ENCODE data around the gene TRABD2B.

The TRABD2B gene

GRCh38 chr1:48005253-48006117 is 8.3 kb upstream of the TRABD2B start:
- H3K36me3 ChIP-seq (ENCODE audit: control insufficient read depth, insufficient read depth, low read length): no peaks in the 10 kb centered on the region
- DNase-seq (ENCODE audit: extremely low read depth, insufficient read length): no peak
- H3K27me3 ChIP-seq (replicated peaks; ENCODE audit: control insufficient read depth, insufficient read depth, low read length): no peaks in the 10 kb centered on the region
- no peak for TF ChIP-seq CTCF (IDR thresholded peaks at IDR 0.05; ENCODE audit: insufficient read depth, low read length, poor library complexity, severe bottlenecking)
- H3K4me3 ChIP-seq (replicated peaks; ENCODE audit: low read depth, low read length): no peak overlapping the region

GRCh38 chr1:48003741-48004531 is 6.8 kb upstream of the TRABD2B start:
- Histone ChIP-seq H3K27me3 (replicated peaks; ENCODE audit: control insufficient read depth, insufficient read depth, low read length) (no peaks in the 10 kb centered on the region), H3K36me3 (ENCODE audit: control insufficient read depth, insufficient read depth, low read length) (no peaks in the 10 kb centered on the region), H3K4me3 (replicated peaks; ENCODE audit: low read depth, low read length) (no peak overlapping the region)
- TF ChIP-seq CTCF (IDR thresholded peaks at IDR 0.05; ENCODE audit: insufficient read depth, low read length, poor library complexity, severe bottlenecking): no peak
- DNase-seq (ENCODE audit: extremely low read depth, insufficient read length): no peak

- Histone ChIP-seq H3K36me3 (ENCODE audit: control insufficient read depth, insufficient read depth, low read length) (no peaks in the 10 kb centered on the region), H3K4me3 (replicated peaks; ENCODE audit: low read depth, low read length) (no peak overlapping the region), H3K27me3 (replicated peaks; ENCODE audit: control insufficient read depth, insufficient read depth, low read length) (peaks cover 4% of the 10 kb centered on the region)
- TF ChIP-seq CTCF (IDR thresholded peaks at IDR 0.05; ENCODE audit: insufficient read depth, low read length, poor library complexity, severe bottlenecking): no peak
- no peak for DNase-seq (ENCODE audit: extremely low read depth, insufficient read length)
Measured at GRCh38 chr1:48002142-48002541, 5.0 kb upstream of the TRABD2B start.

GRCh38 chr1:48001696-48002095 is 4.5 kb upstream of the TRABD2B start:
- DNase-seq (ENCODE audit: extremely low read depth, insufficient read length): no peak

GRCh38 chr1:48000883-48001282 is 3.7 kb upstream of the TRABD2B start:
- Histone ChIP-seq H3K4me3 (replicated peaks; ENCODE audit: low read depth, low read length) (no peak overlapping the region), H3K27me3 (replicated peaks; ENCODE audit: control insufficient read depth, insufficient read depth, low read length) (peaks cover 4% of the 10 kb centered on the region), H3K36me3 (ENCODE audit: control insufficient read depth, insufficient read depth, low read length) (no peaks in the 10 kb centered on the region)
- no peak for TF ChIP-seq CTCF (IDR thresholded peaks at IDR 0.05; ENCODE audit: insufficient read depth, low read length, poor library complexity, severe bottlenecking)
- no peak for DNase-seq (ENCODE audit: extremely low read depth, insufficient read length)

More at GRCh38 chr1:48001696-48002095, 4.5 kb upstream of the TRABD2B start:
- TF ChIP-seq CTCF (IDR thresholded peaks at IDR 0.05; ENCODE audit: insufficient read depth, low read length, poor library complexity, severe bottlenecking): no peak
- Histone ChIP-seq H3K4me3 (replicated peaks; ENCODE audit: low read depth, low read length) (no peak overlapping the region), H3K27me3 (replicated peaks; ENCODE audit: control insufficient read depth, insufficient read depth, low read length) (peaks cover 4% of the 10 kb centered on the region), H3K36me3 (ENCODE audit: control insufficient read depth, insufficient read depth, low read length) (no peaks in the 10 kb centered on the region)
